COR-L47 (cell line): ENCODE data around the gene COG2.
"Not testable (repeated sequence)": the region's sequence is repeated elsewhere in the genome, so short reads cannot be mapped to it uniquely, and the experiment has no call there.

Experiments used
- DNase-seq: peaks from one replicate; lab custom pipeline; 2025; lab: John Stamatoyannopoulos, UW

COG2 gene

GRCh38 chr1:230677200-230677599, 34.9 kb downstream of the COG2 start:
- no peak for DNase-seq

GRCh38 chr1:230679192-230679591, 36.9 kb downstream of the COG2 start:
- no peak for DNase-seq

GRCh38 chr1:230679825-230680224, 37.5 kb downstream of the COG2 start:
- DNase-seq: no peak

- no peak for DNase-seq
Measured at GRCh38 chr1:230680300-230681025, 38.2 kb downstream of the COG2 start.

GRCh38 chr1:230681599-230681998, 39.3 kb downstream of the COG2 start:
- peak; percentile 65 for DNase-seq

- no peak for DNase-seq
Measured at GRCh38 chr1:230682274-230682673, 40.0 kb downstream of the COG2 start.

- no peak for DNase-seq
Measured at GRCh38 chr1:230682882-230683610, 40.8 kb downstream of the COG2 start.

- DNase-seq: no peak
Measured at GRCh38 chr1:230684146-230684545, 41.9 kb downstream of the COG2 start.

- no peak for DNase-seq
Measured at GRCh38 chr1:230684998-230685397, 42.7 kb downstream of the COG2 start.

- DNase-seq: no peak
Measured at GRCh38 chr1:230686747-230687146, 44.5 kb downstream of the COG2 start.

GRCh38 chr1:230690101-230690500, 47.8 kb downstream of the COG2 start:
- no peak for DNase-seq

GRCh38 chr1:230691615-230692014, 49.3 kb downstream of the COG2 start:
- DNase-seq: no peak

GRCh38 chr1:230693221-230693620, 50.9 kb downstream of the COG2 start:
- no peak for DNase-seq

- DNase-seq: no peak
Measured at GRCh38 chr1:230693777-230694176, 51.5 kb downstream of the COG2 start.

- no peak for DNase-seq
Measured at GRCh38 chr1:230694464-230694863, 52.2 kb downstream of the COG2 start.

GRCh38 chr1:230694991-230695390, 52.7 kb downstream of the COG2 start:
- DNase-seq: no peak

GRCh38 chr1:230696218-230696617, 53.9 kb downstream of the COG2 start:
- no peak for DNase-seq

GRCh38 chr1:230696722-230697437, 54.6 kb downstream of the COG2 start:
- no peak for DNase-seq

GRCh38 chr1:230698130-230698529, 55.8 kb downstream of the COG2 start:
- DNase-seq: no peak

GRCh38 chr1:230698964-230699363, 56.7 kb downstream of the COG2 start:
- DNase-seq: not testable (repeated sequence)

GRCh38 chr1:230699716-230700115, 57.4 kb downstream of the COG2 start:
- DNase-seq: no peak

- DNase-seq: no peak
Measured at GRCh38 chr1:230700132-230700531, 57.9 kb downstream of the COG2 start.

GRCh38 chr1:230701434-230701833, 59.2 kb downstream of the COG2 start:
- no peak for DNase-seq
